NCI-H146 treated with DMSO at 0.1 percent for 48 hours (cell line): ENCODE measurements around the gene QRICH1.
A peak's percentile ranks its signal among the peaks of the same experiment; 100 is the strongest.

Experiments
- DNase-seq: peaks from one replicate; lab custom pipeline; 2025; ENCODE audit not compliant: unreplicated experiment; lab: John Stamatoyannopoulos, UW

Gene QRICH1

DNA sequence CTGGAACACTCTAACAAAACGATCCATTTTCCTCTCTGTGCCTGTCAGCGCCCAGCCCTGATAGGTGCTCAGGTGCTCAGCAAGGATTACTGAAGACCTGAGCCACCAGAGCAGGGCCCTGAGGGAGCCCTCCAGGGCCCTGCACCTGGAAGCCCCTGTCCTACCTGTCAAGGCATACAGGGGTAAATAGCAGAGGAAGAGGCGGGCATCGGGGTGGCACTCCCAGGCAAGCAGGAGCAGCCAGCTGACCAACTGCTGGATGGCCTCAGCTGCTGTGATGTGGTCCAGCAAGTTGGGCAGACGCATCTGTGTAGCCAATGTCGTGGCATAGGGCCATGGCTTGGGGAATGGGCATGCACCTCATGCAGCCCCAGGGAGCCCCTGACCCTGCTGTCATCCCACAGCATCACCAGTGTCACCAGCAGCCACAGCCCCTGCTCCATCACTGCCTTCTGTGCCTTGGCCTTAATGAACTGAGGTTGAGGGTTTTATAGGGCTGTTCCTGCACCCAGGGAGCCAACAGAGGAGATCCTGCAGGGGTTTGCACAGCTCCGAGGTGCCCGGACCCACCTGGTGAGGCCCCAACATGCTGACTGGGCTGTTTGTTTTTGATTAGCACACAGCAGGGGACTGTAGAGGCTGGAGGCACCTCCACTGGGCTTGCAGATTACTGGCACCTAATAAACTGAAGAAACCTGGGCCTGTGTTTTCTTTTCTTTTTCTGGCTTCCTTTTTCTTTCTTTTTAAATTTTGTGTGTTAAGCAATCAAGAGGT, 94.6 kb downstream of the QRICH1 start:
- DNase-seq: peak; percentile 39

DNA sequence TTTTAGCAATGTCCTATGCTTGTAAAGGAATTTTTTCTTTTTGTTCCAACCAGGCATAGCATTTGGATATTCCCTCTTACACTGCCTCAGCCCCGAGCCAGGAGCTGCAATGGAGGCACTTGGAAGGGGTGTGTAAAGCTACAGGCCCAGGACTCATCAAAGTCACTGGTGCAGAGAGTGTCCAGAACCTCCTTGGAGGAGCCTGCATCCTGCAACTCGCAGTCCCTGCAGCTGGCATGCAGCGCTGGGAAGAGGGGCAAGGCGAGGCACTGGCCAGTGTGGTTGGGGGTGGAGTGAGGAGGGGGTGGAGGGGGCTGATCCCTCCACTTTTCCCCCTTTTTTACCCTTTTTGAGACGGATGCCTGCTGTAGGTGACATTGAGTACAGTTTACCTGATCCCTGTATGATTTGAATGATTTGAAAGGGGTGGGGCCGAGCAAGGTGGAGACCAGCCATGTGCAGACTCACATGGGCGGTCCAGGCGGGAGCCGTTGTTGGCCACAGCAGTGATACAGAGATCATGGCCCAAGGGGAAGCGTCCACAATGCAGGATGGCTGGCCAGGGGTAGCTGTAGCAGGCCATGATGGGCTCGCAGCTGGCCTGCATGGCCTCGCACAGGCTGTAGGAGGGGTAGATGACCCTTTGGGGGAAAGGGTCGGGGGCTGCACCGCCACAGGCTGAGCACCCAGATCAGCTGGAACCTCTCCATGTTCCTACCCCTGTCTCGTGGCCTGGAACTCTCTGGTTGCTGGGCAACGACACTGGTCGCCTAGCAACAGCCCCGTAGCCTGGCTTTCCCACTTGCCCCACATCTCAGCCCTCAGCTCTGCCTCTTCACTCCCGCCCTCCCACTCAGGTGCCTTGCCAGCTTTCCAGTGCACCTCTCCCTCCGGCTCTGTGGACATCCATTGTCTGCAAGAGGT, 95.9 kb downstream of the QRICH1 start:
- DNase-seq: no peak

DNA sequence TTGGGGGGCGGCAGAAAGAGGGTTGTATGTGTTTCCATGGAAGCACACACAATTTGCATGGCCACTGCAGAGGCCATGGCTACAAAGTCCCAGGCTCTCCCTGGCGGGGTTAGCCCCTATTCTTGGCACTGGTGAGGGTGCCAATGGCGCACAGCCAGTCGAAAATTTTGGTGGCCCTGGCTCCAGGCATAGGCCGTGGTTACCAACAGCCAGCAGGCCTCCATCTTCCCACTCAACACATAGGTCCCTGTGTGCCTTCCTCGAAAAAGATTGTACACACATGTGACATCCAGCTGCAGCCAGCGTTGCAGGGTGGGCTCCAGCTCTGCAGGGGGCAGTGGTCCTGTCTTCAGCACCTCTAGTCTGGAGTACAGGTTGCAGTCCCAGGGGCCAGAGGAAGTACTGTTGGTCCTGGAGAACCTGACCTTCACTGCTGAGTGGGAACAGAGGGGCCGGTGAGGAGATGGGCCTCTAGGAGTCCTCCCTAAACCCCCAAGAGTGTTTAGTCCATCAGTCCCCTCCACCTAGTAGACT, 96.7 kb downstream of the QRICH1 start:
- DNase-seq: no peak

DNA sequence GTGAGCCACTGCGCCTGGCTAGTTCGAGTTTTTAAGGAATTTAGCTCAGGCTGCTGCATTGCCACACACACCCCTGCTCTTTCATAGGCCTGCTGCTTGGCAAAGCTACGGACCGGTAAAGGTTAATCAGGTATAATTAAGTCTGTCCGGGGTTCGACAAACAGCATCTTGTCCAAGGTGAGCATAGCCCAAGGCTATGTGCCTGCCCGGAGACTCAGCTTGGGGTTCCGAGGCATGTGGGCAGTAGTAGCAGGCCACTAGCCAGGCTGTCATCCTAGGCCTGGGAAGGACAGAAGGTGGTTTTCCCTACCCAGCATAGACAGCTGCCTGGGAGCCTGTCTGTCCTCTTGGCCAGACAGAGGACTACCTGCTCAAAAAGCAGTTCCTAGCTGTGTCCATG, 97.2 kb downstream of the QRICH1 start:
- no peak for DNase-seq

GRCh38 chr3:48993834-48994233, 100.0 kb downstream of the QRICH1 start:
- DNase-seq: no peak

GRCh38 chr3:48991851-48992545, 101.9 kb downstream of the QRICH1 start:
- no peak for DNase-seq

GRCh38 chr3:48990636-48991469, 103.0 kb downstream of the QRICH1 start:
- no peak for DNase-seq

- DNase-seq: peak; percentile 16
These were observed 103.9 kb downstream of the QRICH1 start, which contains the start of gene P4HTM for GRCh38 chr3:48989796-48990635. P4HTM (plus strand) TSS chr3:48990241; CDS start chr3:48990257, 16 bp downstream.

DNA sequence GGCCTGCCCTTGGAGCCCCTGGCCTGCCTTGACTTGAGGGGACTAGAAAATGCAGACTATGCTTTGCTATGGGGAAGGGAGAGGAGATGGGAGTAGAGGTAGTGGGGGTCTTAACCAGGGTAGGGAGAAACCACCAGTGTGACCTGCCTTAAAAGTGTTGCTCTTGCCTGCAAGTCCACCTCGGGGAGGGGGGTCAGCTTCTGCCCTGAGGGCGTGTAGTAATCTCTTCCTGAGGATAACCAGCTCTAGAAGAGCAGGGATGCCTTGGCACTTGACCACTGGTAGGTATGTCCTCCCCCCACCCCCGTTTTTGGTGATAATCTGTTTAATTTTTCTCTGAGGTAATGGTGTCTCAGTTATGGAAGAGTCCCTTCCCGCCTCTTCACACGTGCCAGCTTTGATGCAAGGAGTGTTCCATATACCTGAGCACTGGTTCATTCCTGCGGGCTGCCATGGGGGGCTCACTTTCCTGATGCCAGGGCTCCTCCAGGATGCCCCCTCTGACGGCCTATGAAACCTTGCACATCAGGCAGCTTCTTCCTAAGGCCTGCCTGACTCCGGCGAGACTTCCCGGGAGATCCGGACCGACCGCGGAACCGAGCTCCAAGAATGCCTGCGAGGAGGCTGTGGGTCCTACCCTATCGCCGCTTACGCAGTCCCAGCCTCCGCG, 104.6 kb downstream of the QRICH1 start:
- DNase-seq: no peak

DNA sequence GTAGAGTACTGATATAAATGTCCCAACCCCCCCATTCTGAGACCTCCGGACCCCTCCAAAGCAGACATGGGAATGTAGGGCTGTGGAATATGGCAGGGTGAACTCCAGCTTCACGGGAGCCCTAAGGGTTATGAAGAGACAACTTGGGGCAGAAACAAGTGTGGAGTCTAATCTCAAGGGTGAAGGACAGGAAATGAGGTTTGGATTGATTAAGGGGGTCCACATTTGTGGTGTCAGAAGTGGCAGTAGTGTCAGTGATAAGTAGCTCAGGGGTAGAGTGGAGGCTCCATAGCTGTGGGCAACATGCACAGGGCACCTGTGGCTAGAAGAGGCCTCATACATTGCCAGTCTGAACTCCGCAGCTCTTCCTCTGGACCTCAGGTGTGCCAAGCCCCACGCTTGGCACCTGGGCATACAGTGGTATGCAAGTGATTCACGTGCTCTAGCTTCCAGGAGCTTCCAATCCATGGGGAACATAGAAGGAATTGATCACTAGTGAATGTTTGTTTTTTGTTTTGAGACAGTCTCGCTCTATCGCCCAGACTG, 108.0 kb downstream of the QRICH1 start:
- DNase-seq: no peak

GRCh38 chr3:48984663-48985062, 109.2 kb downstream of the QRICH1 start:
- no peak for DNase-seq

GRCh38 chr3:48983096-48983495, 110.8 kb downstream of the QRICH1 start:
- no peak for DNase-seq

GRCh38 chr3:48982686-48983085, 111.2 kb downstream of the QRICH1 start:
- no peak for DNase-seq

GRCh38 chr3:48982016-48982415, 111.9 kb downstream of the QRICH1 start:
- DNase-seq: no peak

DNA sequence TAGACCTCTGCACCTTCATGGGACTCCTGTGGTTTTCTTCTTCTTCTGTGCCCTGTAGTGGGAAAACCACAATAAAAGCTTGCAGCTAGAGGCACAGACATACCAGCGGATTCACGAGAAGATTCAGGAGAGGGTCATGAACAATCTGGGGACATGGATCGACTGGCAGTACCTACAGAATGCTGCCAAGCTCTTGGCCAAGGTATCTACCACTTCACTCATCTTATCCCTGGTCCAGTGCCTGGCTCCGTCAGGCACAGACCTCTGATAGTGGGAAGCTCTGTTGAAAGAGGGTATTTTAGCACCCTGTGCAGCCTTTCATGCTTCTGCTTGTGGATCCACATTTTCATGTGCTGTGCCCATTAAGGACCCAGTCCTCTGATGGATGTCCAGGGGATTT, 113.6 kb downstream of the QRICH1 start:
- no peak for DNase-seq
